T-cell (primary cell): Measurements from ENCODE around the gene SPEF1. TPM values are rescaled to one million over a fixed set of nuclear protein-coding genes. Genes with fewer than 3 reads are reported as not detected.

Experiments
- ATAC-seq, 4 experiments: fragments of 200-7000 bp in 3 of 4; fragments of 150-1000 bp in 1 of 4; cut with Tn5 transposase; replicated peaks in 1 of 4; 1 replicate in 3 of 4; 2 replicates in 1 of 4; pipeline ENCODE4 v1.10.0; 2021; ENCODE audit warnings: moderate library complexity in 3 of 4, mild to moderate bottlenecking in 2 of 4, moderate number of reproducible peaks in 1 of 4
- CTCF ChIA-PET, 2 donors: fragments of 300-600 bp; sonication (Branson Sonifier 250); formaldehyde crosslinking; loops; one replicate each; lab custom pipeline; 2022; ENCODE audit warnings: antibody characterized with exemption in 2 of 2; lab: Charles Lee
- POLR2A ChIA-PET, 2 donors: fragments of 300-600 bp; sonication (Branson Sonifier 250); formaldehyde crosslinking; loops; one replicate each; lab custom pipeline; 2022; ENCODE audit warnings: antibody characterized with exemption in 2 of 2; lab: Charles Lee
- DNase-seq, 35 experiments: peaks; one replicate each; pipeline versions ENCODE4 v3.0.0 to v3.0.0-alpha.2; 2013 to 2023
- H3K27ac ChIP-seq: one replicate; pipeline ENCODE4 v1.5.1; 2013; ENCODE audit warnings: low read length
- H3K27me3 ChIP-seq, 2 experiments: replicated peaks in 1 of 2; 1 replicate in 1 of 2; 2 replicates in 1 of 2; pipeline versions ENCODE4 v1.6.1 to v1.7.0; 2013; ENCODE audit warnings: low read length in 1 of 2, mixed read lengths in 1 of 2; ENCODE audit not compliant: control insufficient read depth in 2 of 2, insufficient read depth in 2 of 2; ENCODE audit errors: extremely low read depth in 1 of 2
- H3K36me3 ChIP-seq, 2 donors: 1 replicate in 1 of 2; 2 replicates in 1 of 2; pipeline versions ENCODE4 v1.6.1 to v1.7.0; 2013; ENCODE audit warnings: low read length in 1 of 2; ENCODE audit not compliant: control insufficient read depth in 2 of 2, insufficient read depth in 1 of 2; ENCODE audit errors: extremely low read depth in 1 of 2
- H3K4me1 ChIP-seq, 2 experiments: 1 replicate in 1 of 2; 2 replicates in 1 of 2; pipeline versions ENCODE4 v1.6.1 to v1.7.0; 2013; ENCODE audit warnings: low read length in 2 of 2, mixed read lengths in 1 of 2; ENCODE audit not compliant: insufficient read depth in 2 of 2, control insufficient read depth in 1 of 2; ENCODE audit errors: extremely low read depth in 1 of 2
- H3K4me3 ChIP-seq, 2 donors: 1 replicate in 1 of 2; 2 replicates in 1 of 2; pipeline versions ENCODE4 v1.5.1 to v1.7.0; 2013; ENCODE audit warnings: mild to moderate bottlenecking in 2 of 2, low read length in 1 of 2, moderate library complexity in 1 of 2; ENCODE audit not compliant: control insufficient read depth in 1 of 2; ENCODE audit errors: extremely low read depth in 1 of 2
- H3K9me3 ChIP-seq: 2 replicates; pipeline ENCODE4 v1.7.0; 2013
- H3K27ac Mint-ChIP-seq, 2 donors: one replicate each; pipeline ENCODE4 v1.8.0; 2020 to 2021; ENCODE audit warnings: mild to moderate bottlenecking in 2 of 2, mixed read lengths in 2 of 2
- H3K27me3 Mint-ChIP-seq, 2 donors: one replicate each; pipeline ENCODE4 v1.8.0; 2021 to 2022; ENCODE audit warnings: mixed read lengths in 2 of 2
- H3K36me3 Mint-ChIP-seq: one replicate; pipeline ENCODE4 v1.8.0; 2021; ENCODE audit warnings: mixed read lengths
- H3K4me1 Mint-ChIP-seq, 3 donors: one replicate each; pipeline ENCODE4 v1.8.0; 2020 to 2022; ENCODE audit warnings: mixed read lengths in 3 of 3, mild to moderate bottlenecking in 1 of 3
- H3K4me3 Mint-ChIP-seq, 3 donors: one replicate each; pipeline ENCODE4 v1.8.0; 2020 to 2022; ENCODE audit warnings: mild to moderate bottlenecking in 3 of 3, mixed read lengths in 3 of 3, moderate library complexity in 3 of 3
- H3K9me3 Mint-ChIP-seq, 3 donors: one replicate each; pipeline ENCODE4 v1.8.0; 2020 to 2022; ENCODE audit warnings: mixed read lengths in 3 of 3
- WGBS: methylation state at CpG from one replicate; pipeline ENCODE4 v1.1.5; 2013; ENCODE audit warnings: missing lambda C conversion rate; ENCODE audit not compliant: insufficient coverage; 5-methylcytosine and 5-hydroxymethylcytosine counted together
- total RNA-seq, 35 experiments: library from RNA in 6 of 35; stranded (reverse) in 6 of 35; fragments of 120-200 nt in 1 of 35; gene quantifications; one replicate each; pipeline versions ENCODE4 v1.2.1 to v1.2.4 and lab custom pipeline; 2013 to 2026

SPEF1 gene
- total RNA-seq, 5 donors from 2014 or later (not counting 1 experiment from before 2014, with no cell fraction given): 0.16 TPM; not detected in 4

DNA sequence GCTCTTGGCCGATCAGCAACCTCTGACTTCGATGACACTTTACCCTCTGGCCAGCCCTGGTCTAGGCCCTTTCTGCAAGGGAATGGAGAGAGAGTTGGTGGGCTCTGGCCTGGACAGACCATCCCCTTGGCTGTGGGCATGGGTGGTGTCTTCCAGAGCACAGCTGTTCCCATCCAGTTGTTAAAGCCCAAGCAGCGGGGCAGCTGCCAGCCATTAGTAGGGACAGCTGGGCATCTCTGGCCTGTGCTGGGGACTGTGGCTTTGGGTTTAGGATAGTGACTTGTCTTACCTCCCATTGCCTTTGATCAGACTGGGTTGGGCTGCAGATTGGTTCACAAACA is 17.6 kb upstream of the SPEF1 start:
- peak in 1 of 35 experiments; percentile 53 for DNase-seq
- Mint-ChIP-seq H3K36me3 (peaks cover 62% of the 10 kb centered on the region), H3K4me1 (peaks cover 59 to 77% (median 66%) of the 10 kb centered on the region in 3 donors), H3K27me3 (no peaks in the 10 kb centered on the region), H3K27ac (peak overlapping the region; percentile 99 to 100), H3K9me3 (no peaks in the 10 kb centered on the region), H3K4me3 (peak overlapping the region; percentile 99 to 100 (median 100))
- Histone ChIP-seq H3K9me3 (no peaks in the 10 kb centered on the region), H3K27me3 (no peaks in the 10 kb centered on the region), H3K27ac (peak overlapping the region; percentile 78), H3K4me1 (peaks cover 31 to 90% of the 10 kb centered on the region in 2 experiments), H3K36me3 (peaks cover 25 to 53% of the 10 kb centered on the region in 2 donors), H3K4me3 (peak overlapping the region; percentile 69 to 85)
- 10% methylated on average over 1 of the region's 3 CpGs for WGBS
- ChIA-PET POLR2A (no interaction called here), CTCF (interaction anchor here in 1 of 2 donors (0.5 kb wide), 1 partner anchor 106 kb away, joined by 6 read pairs; no protein-coding TSS in a partner anchor)
- ATAC-seq: peak in 1 of 4 experiments; percentile 64

DNA sequence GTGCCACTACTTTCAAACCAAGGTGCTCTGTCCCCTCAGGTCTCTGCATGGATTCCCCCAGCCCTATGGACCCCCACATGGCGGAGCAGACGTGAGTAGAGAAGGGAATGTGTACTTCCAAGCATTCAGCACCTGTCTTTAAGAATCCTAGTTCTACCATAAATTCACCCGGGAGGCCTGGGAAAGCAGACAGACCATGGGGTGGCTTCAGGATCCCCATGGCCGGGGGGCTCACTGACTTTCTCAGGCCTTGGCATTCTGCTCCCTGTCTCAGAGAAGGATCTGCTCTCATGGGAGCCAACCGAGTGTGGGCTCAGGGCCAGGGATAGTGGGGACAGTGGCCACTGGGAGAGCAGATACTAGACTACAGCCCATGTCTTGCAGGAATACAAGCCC is 17.1 kb upstream of the SPEF1 start:
- POLR2A ChIA-PET: no interaction called here

DNA sequence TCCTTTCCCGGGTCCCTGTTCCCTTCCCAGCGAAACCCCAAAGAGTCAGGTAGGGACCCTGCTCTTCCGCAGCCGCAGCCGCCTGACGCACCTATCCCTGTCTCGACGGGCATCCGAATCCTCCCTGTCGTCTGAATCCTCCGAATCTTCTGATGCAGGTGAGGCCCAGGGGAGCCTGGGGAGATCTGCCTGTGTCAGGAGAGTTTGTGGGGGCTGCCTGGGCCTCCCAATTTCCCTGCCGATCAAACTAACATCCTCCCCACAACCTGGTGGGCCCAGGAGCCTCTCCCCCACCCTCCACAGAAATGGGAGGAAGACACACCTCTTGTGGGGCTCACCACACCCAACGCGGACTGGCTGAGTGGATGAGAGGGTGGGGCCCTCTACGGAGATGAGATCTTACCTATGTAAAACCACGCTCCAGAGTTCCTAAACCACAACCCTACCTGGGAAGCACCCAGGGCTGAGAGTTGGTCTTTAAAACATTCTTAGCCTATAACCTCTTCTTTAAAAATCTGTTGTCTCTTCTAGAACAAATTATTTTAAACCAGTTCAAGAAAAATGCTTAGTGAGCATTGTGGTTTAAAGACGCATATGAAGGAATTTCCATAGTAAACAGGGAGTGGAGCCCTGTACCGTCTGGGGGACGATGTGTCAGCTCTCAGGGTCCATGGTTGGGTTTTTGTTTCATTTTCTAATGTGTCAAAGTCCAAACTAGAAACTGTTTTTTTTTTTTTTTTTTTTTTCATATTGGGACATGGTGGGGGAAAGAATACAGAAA is 16.5 kb upstream of the SPEF1 start:
- peaks cover 31 to 79% of the 10 kb centered on the region in 2 experiments for H3K4me1 ChIP-seq
- POLR2A ChIA-PET: no interaction called here
- H3K4me1 Mint-ChIP-seq: peaks cover 49 to 66% (median 56%) of the 10 kb centered on the region in 3 donors
- peak overlapping the region; percentile 99 to 100 for H3K27ac Mint-ChIP-seq
- H3K36me3 Mint-ChIP-seq: peaks cover 51% of the 10 kb centered on the region
- peak overlapping the region; percentile 99 to 100 (median 100) for H3K4me3 Mint-ChIP-seq
- H3K4me3 ChIP-seq: peak overlapping the region; percentile 69 to 85
- H3K9me3 ChIP-seq: no peaks in the 10 kb centered on the region
- H3K27me3 Mint-ChIP-seq: no peaks in the 10 kb centered on the region
- DNase-seq (peak in 5 of 35 experiments; percentile 35 to 71 (median 57)), ATAC-seq (peak in 3 of 4 experiments; percentile 35 to 37 (median 35))
- CTCF ChIA-PET: interaction anchor here in 1 of 2 donors (0.7 kb wide), 1 partner anchor 29 kb away, joined by 4 read pairs; no protein-coding TSS in a partner anchor
- H3K9me3 Mint-ChIP-seq: no peaks in the 10 kb centered on the region
- H3K36me3 ChIP-seq: peaks cover 21 to 42% of the 10 kb centered on the region in 2 donors
- WGBS: 45% methylated on average over 10 of the region's 19 CpGs
- no peaks in the 10 kb centered on the region for H3K27me3 ChIP-seq
- peak overlapping the region; percentile 78 for H3K27ac ChIP-seq

More for the DNA sequence above, 17.1 kb upstream of the SPEF1 start:
- peak overlapping the region; percentile 78 for H3K27ac ChIP-seq
- Mint-ChIP-seq H3K27me3 (no peaks in the 10 kb centered on the region), H3K4me3 (peak overlapping the region; percentile 99 to 100 (median 100)), H3K4me1 (peaks cover 54 to 72% (median 61%) of the 10 kb centered on the region in 3 donors), H3K36me3 (peaks cover 57% of the 10 kb centered on the region), H3K9me3 (no peaks in the 10 kb centered on the region), H3K27ac (peak overlapping the region; percentile 99 to 100)
- H3K9me3 ChIP-seq: no peaks in the 10 kb centered on the region
- ATAC-seq (no peak), DNase-seq (no peak)
- CTCF ChIA-PET: interaction anchor here (0.5 to 0.7 kb wide), 2 partner anchors 30 to 107 kb away, joined by 4 to 6 read pairs; no protein-coding TSS in a partner anchor
- peaks cover 31 to 85% of the 10 kb centered on the region in 2 experiments for H3K4me1 ChIP-seq
- WGBS: 92% methylated on average over 3 of the region's 5 CpGs
- peaks cover 25 to 48% of the 10 kb centered on the region in 2 donors for H3K36me3 ChIP-seq
- H3K4me3 ChIP-seq: peak overlapping the region; percentile 69 to 85
- H3K27me3 ChIP-seq: no peaks in the 10 kb centered on the region

DNA sequence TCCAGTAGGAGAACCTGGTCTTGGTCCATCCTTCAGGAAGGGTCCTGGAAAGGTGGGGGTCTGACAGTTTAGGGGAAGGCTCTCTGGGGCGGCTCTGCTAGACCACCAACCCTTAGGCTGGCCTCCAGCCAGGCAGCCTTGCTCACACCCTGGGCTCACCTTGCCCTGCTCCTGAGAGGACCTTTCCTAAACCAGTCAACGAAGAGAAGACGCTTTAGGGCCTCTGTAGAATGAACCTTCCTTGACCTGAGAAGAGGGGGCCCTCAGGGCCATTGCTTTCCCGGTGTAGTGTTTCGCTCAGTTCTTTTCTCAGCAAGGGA is 15.9 kb upstream of the SPEF1 start:
- ChIA-PET POLR2A (no interaction called here), CTCF (no interaction called here)
- Mint-ChIP-seq H3K27me3 (no peaks in the 10 kb centered on the region), H3K9me3 (no peaks in the 10 kb centered on the region), H3K4me3 (peak overlapping the region; percentile 99 to 100 (median 100)), H3K4me1 (peaks cover 44 to 60% (median 50%) of the 10 kb centered on the region in 3 donors), H3K27ac (peak overlapping the region; percentile 99 to 100), H3K36me3 (peaks cover 45% of the 10 kb centered on the region)
- peaks cover 31 to 73% of the 10 kb centered on the region in 2 experiments for H3K4me1 ChIP-seq
- H3K4me3 ChIP-seq: peak overlapping the region; percentile 69 to 85
- WGBS: 20% methylated on average over 5 of the region's 5 CpGs
- no peaks in the 10 kb centered on the region for H3K9me3 ChIP-seq
- H3K27me3 ChIP-seq: no peaks in the 10 kb centered on the region
- peak overlapping the region; percentile 78 for H3K27ac ChIP-seq
- no peak for DNase-seq
- peaks cover 17 to 36% of the 10 kb centered on the region in 2 donors for H3K36me3 ChIP-seq
- ATAC-seq: no peak

DNA sequence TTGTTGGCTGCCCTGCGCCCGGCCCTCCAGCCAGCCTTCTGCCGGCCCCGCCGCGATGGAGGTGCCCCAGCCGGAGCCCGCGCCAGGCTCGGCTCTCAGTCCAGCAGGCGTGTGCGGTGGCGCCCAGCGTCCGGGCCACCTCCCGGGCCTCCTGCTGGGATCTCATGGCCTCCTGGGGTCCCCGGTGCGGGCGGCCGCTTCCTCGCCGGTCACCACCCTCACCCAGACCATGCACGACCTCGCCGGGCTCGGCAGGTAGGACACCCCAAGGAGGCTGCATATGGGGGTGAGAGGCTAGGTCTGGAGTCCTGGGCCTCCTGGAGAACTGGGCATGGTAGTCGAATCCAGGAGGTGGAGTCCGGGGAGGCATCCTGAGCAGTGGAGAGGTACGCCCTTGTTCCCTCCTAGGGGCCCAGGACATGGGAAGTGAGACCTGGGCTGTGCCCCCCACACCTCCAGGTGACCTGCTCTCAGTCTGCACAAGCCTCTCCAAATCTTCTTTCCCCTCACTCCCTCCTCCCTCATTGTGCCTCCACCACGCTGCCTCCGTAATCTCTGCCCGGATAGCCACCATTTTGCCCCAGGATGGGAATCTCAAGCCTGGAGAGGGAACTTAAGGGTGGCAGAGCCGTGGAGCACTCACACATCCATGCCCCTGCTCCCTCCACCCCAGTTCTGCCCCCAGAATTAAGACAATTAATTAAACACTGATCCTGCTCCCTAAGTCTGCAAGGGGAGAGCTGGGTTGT is 15.4 kb upstream of the SPEF1 start:
- H3K4me1 Mint-ChIP-seq: peaks cover 42 to 55% (median 45%) of the 10 kb centered on the region in 3 donors
- CTCF ChIA-PET: interaction anchor here in 1 of 2 donors (1.0 to 1.2 kb wide), 3 partner anchors 10 to 57 kb away, joined by 3 to 6 read pairs (median 3); partner anchors contain the start of genes ADISSP and CENPB
- peak overlapping the region; percentile 99 to 100 for H3K27ac Mint-ChIP-seq
- peaks cover 31 to 67% of the 10 kb centered on the region in 2 experiments for H3K4me1 ChIP-seq
- no peaks in the 10 kb centered on the region for H3K9me3 ChIP-seq
- POLR2A ChIA-PET: no interaction called here
- peak overlapping the region; percentile 69 to 85 for H3K4me3 ChIP-seq
- 1% methylated on average over 20 of the region's 33 CpGs for WGBS
- peak in 1 of 35 experiments; percentile 15 for DNase-seq
- H3K36me3 ChIP-seq: peaks cover 12 to 31% of the 10 kb centered on the region in 2 donors
- H3K27me3 Mint-ChIP-seq: no peaks in the 10 kb centered on the region
- H3K9me3 Mint-ChIP-seq: no peaks in the 10 kb centered on the region
- ATAC-seq: no peak
- H3K4me3 Mint-ChIP-seq: peak overlapping the region; percentile 99 to 100 (median 100)
- H3K27ac ChIP-seq: peak overlapping the region; percentile 78
- no peaks in the 10 kb centered on the region for H3K27me3 ChIP-seq
- peaks cover 43% of the 10 kb centered on the region for H3K36me3 Mint-ChIP-seq
